Kidney epithelial cell (primary cell): ENCODE data around the gene WBP1L. TPM values are rescaled to one million over a fixed set of nuclear protein-coding genes. Genes with fewer than 3 reads are reported as not detected.

ENCODE experiments used
- DNase-seq: peaks from one replicate; pipeline ENCODE4 v3.0.0-alpha.2; 2010; ENCODE audit warnings: low read depth
- H3K27me3 ChIP-seq: 2 replicates; pipeline ENCODE4 v1.6.0; 2011; ENCODE audit warnings: low read length; ENCODE audit not compliant: control insufficient read depth, insufficient read depth
- H3K36me3 ChIP-seq: 2 replicates; pipeline ENCODE4 v1.5.1; 2011; ENCODE audit warnings: low read length; ENCODE audit not compliant: control insufficient read depth, insufficient read depth
- H3K4me3 ChIP-seq: 2 replicates; pipeline ENCODE4 v1.5.1; 2011; ENCODE audit warnings: low read depth, mild to moderate bottlenecking, control low read depth, low read length
- total RNA-seq: library from RNA; depleted of rRNA; stranded (reverse); fragments of >200 nt; gene quantifications from 2 replicates; pipeline ENCODE4 v1.2.3, GENCODE V29; 2015
- TF ChIP-seq, protein P1 (sequence below): IDR thresholded peaks from 2 replicates; pipeline ENCODE4 v1.5.1; 2011; ENCODE audit warnings: mild to moderate bottlenecking, moderate library complexity, low read length, control low read depth, inconsistent platforms; ENCODE audit not compliant: insufficient read depth, poor library complexity, severe bottlenecking

The WBP1L gene
- total RNA-seq, 1 donor from 2014 or later = 67.1 TPM

DNA sequence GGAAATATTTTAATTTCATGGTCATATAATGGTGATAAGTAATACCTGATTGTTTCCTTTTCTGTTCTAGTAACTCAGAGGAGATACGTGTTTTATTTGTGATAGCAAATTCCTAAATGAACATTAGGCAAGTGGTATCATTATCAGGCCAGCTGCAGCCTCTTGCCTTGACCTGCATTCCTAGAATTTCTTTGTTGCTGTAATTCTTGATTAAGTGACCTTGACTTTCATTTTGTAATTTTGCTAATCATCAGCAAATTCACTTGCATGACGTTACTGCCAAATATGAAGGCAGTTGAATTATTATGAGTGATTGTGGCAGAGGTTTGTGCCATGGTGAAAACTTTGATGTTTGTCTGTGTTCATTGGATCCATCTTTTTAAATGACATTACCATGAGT is 119.9 kb downstream of the WBP1L start:
- no peak overlapping the region for H3K4me3 ChIP-seq
- no peak for DNase-seq
- H3K36me3 ChIP-seq = no peaks in the 10 kb centered on the region
- TF ChIP-seq, protein P1, sequence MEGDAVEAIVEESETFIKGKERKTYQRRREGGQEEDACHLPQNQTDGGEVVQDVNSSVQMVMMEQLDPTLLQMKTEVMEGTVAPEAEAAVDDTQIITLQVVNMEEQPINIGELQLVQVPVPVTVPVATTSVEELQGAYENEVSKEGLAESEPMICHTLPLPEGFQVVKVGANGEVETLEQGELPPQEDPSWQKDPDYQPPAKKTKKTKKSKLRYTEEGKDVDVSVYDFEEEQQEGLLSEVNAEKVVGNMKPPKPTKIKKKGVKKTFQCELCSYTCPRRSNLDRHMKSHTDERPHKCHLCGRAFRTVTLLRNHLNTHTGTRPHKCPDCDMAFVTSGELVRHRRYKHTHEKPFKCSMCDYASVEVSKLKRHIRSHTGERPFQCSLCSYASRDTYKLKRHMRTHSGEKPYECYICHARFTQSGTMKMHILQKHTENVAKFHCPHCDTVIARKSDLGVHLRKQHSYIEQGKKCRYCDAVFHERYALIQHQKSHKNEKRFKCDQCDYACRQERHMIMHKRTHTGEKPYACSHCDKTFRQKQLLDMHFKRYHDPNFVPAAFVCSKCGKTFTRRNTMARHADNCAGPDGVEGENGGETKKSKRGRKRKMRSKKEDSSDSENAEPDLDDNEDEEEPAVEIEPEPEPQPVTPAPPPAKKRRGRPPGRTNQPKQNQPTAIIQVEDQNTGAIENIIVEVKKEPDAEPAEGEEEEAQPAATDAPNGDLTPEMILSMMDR = no peak
- no peaks in the 10 kb centered on the region for H3K27me3 ChIP-seq

GRCh38 chr10:102865620-102866019 is 121.9 kb downstream of the WBP1L start:
- DNase-seq = no peak
- TF ChIP-seq, protein P1 = no peak
- Histone ChIP-seq H3K27me3 (no peaks in the 10 kb centered on the region), H3K36me3 (no peaks in the 10 kb centered on the region), H3K4me3 (no peak overlapping the region)

Other genes with a start within 250 kb of the WBP1L start
- gene ACTR1A, start 241.2 kb upstream of the WBP1L start, total RNA-seq = 151 and 165 TPM in 2 replicates
- gene SUFU, start 240.0 kb upstream of the WBP1L start, total RNA-seq = 8.9 and 10.6 TPM in 2 replicates
- gene TRIM8, start 99.5 kb upstream of the WBP1L start, total RNA-seq = 393 and 426 TPM in 2 replicates
- gene ARL3, start 29.6 kb upstream of the WBP1L start, total RNA-seq = 5.2 and 5.9 TPM in 2 replicates
- gene SFXN2, start 29.3 kb upstream of the WBP1L start, total RNA-seq = 2.3 and 4.5 TPM in 2 replicates
- gene CYP17A1, start 93.5 kb downstream of the WBP1L start, total RNA-seq = 0.07 TPM in 1 of 2 replicates, not detected in the other
- gene BORCS7, start 110.3 kb downstream of the WBP1L start, total RNA-seq = 17.8 and 21.2 TPM in 2 replicates
- gene AS3MT, start 125.5 kb downstream of the WBP1L start, total RNA-seq = 4.4 and 5.7 TPM in 2 replicates
- gene CNNM2, start 174.3 kb downstream of the WBP1L start, total RNA-seq = 6.4 and 7.2 TPM in 2 replicates